Measurements from ENCODE around the gene MUSK. TPM values are rescaled to one million over a fixed set of nuclear protein-coding genes. Genes with fewer than 3 reads are reported as not detected.

The MUSK gene
- total RNA-seq, 1 experiment from 2014 or later = not detected

DNA sequence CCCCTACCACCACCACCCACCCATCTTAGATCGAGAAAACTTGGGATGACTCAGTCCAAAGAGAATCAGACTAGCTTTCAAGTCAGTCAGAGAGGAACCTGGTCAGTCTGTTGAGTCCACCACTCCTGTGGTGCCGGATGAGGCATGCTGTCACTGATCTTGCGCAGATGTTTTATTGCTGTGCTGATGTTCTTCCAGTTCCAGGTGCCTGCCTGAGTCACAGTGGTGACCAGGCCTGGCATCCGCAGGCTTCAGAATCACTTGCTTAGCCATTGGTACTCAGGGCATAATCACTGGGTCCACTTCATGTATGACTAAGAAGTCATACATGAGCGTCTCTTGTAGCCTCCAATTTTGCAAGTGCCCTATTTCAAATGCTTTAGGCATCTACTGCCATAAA, 114.1 kb downstream of the MUSK start (continued):
- TF ChIP-seq ZNF219 (CRISPR knock-in tag; IDR thresholded peaks at IDR 0.05; ENCODE audit: borderline replicate concordance) = no peak
- no peak for TF ChIP-seq ESRRA (CRISPR knock-in tag; IDR thresholded peaks at IDR 0.05; ENCODE audit: borderline replicate concordance)
- TF ChIP-seq, protein P1, sequence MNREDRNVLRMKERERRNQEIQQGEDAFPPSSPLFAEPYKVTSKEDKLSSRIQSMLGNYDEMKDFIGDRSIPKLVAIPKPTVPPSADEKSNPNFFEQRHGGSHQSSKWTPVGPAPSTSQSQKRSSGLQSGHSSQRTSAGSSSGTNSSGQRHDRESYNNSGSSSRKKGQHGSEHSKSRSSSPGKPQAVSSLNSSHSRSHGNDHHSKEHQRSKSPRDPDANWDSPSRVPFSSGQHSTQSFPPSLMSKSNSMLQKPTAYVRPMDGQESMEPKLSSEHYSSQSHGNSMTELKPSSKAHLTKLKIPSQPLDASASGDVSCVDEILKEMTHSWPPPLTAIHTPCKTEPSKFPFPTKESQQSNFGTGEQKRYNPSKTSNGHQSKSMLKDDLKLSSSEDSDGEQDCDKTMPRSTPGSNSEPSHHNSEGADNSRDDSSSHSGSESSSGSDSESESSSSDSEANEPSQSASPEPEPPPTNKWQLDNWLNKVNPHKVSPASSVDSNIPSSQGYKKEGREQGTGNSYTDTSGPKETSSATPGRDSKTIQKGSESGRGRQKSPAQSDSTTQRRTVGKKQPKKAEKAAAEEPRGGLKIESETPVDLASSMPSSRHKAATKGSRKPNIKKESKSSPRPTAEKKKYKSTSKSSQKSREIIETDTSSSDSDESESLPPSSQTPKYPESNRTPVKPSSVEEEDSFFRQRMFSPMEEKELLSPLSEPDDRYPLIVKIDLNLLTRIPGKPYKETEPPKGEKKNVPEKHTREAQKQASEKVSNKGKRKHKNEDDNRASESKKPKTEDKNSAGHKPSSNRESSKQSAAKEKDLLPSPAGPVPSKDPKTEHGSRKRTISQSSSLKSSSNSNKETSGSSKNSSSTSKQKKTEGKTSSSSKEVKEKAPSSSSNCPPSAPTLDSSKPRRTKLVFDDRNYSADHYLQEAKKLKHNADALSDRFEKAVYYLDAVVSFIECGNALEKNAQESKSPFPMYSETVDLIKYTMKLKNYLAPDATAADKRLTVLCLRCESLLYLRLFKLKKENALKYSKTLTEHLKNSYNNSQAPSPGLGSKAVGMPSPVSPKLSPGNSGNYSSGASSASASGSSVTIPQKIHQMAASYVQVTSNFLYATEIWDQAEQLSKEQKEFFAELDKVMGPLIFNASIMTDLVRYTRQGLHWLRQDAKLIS (CRISPR knock-in tag; IDR thresholded peaks at IDR 0.05; ENCODE audit: borderline replicate concordance) = no peak
- TF ChIP-seq, protein P2, sequence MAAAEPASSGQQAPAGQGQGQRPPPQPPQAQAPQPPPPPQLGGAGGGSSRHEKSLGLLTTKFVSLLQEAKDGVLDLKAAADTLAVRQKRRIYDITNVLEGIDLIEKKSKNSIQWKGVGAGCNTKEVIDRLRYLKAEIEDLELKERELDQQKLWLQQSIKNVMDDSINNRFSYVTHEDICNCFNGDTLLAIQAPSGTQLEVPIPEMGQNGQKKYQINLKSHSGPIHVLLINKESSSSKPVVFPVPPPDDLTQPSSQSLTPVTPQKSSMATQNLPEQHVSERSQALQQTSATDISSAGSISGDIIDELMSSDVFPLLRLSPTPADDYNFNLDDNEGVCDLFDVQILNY (CRISPR knock-in tag; IDR thresholded peaks at IDR 0.05) = no peak
- no peak for TF ChIP-seq ZNF121 (CRISPR knock-in tag; IDR thresholded peaks at IDR 0.05)
- TF ChIP-seq, protein P3, sequence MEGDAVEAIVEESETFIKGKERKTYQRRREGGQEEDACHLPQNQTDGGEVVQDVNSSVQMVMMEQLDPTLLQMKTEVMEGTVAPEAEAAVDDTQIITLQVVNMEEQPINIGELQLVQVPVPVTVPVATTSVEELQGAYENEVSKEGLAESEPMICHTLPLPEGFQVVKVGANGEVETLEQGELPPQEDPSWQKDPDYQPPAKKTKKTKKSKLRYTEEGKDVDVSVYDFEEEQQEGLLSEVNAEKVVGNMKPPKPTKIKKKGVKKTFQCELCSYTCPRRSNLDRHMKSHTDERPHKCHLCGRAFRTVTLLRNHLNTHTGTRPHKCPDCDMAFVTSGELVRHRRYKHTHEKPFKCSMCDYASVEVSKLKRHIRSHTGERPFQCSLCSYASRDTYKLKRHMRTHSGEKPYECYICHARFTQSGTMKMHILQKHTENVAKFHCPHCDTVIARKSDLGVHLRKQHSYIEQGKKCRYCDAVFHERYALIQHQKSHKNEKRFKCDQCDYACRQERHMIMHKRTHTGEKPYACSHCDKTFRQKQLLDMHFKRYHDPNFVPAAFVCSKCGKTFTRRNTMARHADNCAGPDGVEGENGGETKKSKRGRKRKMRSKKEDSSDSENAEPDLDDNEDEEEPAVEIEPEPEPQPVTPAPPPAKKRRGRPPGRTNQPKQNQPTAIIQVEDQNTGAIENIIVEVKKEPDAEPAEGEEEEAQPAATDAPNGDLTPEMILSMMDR (IDR thresholded peaks at IDR 0.05) = no peak

DNA sequence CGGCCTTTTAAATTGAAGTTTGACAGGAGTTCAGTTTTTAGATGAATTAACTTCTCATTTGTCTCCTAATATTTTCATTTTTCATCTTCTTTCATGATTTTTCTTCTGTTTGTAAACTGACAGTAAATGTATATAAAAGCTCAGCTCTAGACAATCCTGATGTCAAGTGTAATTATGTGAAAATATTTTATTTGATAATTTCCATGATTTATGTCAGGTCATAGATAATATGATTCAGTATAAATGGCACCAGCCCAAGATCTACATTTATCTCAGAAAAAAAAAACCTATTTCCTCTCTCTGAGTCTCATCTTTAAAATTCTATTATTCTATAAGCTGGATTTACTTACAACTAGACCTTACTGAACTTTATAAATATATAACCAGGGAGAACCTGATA, 115.7 kb downstream of the MUSK start:
- H3K4me1 Mint-ChIP-seq = no peaks in the 10 kb centered on the region

More for the DNA sequence above, 115.7 kb downstream of the MUSK start:
- H3K27me3 Mint-ChIP-seq (ENCODE audit: low read depth) = no peaks in the 10 kb centered on the region; the same call in 1 of the 2 replicates
- H3K9me3 Mint-ChIP-seq = no peaks in the 10 kb centered on the region
- CTCF ChIA-PET = no interaction called here
- POLR2A ChIA-PET = no interaction called here
- H3K4me3 Mint-ChIP-seq = no peak overlapping the region
- no peaks in the 10 kb centered on the region for H3K36me3 Mint-ChIP-seq
- DNase-seq (ENCODE audit: low spot score) = no peak
- no peak for TF ChIP-seq ZNF396 (CRISPR knock-in tag; IDR thresholded peaks at IDR 0.05; ENCODE audit: borderline replicate concordance)
- no peak for TF ChIP-seq RELA (CRISPR knock-in tag; IDR thresholded peaks at IDR 0.05; ENCODE audit: borderline replicate concordance)
- no peak for TF ChIP-seq FOXJ3 (CRISPR knock-in tag; IDR thresholded peaks at IDR 0.05; ENCODE audit: borderline replicate concordance)
- TF ChIP-seq, protein P4, sequence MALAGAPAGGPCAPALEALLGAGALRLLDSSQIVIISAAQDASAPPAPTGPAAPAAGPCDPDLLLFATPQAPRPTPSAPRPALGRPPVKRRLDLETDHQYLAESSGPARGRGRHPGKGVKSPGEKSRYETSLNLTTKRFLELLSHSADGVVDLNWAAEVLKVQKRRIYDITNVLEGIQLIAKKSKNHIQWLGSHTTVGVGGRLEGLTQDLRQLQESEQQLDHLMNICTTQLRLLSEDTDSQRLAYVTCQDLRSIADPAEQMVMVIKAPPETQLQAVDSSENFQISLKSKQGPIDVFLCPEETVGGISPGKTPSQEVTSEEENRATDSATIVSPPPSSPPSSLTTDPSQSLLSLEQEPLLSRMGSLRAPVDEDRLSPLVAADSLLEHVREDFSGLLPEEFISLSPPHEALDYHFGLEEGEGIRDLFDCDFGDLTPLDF (CRISPR knock-in tag; IDR thresholded peaks at IDR 0.05) = no peak
- no peak for TF ChIP-seq SOX15 (CRISPR knock-in tag; IDR thresholded peaks at IDR 0.05)
- TF ChIP-seq, protein P5, sequence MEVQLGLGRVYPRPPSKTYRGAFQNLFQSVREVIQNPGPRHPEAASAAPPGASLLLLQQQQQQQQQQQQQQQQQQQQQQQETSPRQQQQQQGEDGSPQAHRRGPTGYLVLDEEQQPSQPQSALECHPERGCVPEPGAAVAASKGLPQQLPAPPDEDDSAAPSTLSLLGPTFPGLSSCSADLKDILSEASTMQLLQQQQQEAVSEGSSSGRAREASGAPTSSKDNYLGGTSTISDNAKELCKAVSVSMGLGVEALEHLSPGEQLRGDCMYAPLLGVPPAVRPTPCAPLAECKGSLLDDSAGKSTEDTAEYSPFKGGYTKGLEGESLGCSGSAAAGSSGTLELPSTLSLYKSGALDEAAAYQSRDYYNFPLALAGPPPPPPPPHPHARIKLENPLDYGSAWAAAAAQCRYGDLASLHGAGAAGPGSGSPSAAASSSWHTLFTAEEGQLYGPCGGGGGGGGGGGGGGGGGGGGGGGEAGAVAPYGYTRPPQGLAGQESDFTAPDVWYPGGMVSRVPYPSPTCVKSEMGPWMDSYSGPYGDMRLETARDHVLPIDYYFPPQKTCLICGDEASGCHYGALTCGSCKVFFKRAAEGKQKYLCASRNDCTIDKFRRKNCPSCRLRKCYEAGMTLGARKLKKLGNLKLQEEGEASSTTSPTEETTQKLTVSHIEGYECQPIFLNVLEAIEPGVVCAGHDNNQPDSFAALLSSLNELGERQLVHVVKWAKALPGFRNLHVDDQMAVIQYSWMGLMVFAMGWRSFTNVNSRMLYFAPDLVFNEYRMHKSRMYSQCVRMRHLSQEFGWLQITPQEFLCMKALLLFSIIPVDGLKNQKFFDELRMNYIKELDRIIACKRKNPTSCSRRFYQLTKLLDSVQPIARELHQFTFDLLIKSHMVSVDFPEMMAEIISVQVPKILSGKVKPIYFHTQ (CRISPR knock-in tag; IDR thresholded peaks at IDR 0.05) = no peak
- TF ChIP-seq ZNF423 (CRISPR knock-in tag; IDR thresholded peaks at IDR 0.05) = no peak
- no peak for TF ChIP-seq MYBL2 (CRISPR knock-in tag; IDR thresholded peaks at IDR 0.05)
- TF ChIP-seq, protein P6, sequence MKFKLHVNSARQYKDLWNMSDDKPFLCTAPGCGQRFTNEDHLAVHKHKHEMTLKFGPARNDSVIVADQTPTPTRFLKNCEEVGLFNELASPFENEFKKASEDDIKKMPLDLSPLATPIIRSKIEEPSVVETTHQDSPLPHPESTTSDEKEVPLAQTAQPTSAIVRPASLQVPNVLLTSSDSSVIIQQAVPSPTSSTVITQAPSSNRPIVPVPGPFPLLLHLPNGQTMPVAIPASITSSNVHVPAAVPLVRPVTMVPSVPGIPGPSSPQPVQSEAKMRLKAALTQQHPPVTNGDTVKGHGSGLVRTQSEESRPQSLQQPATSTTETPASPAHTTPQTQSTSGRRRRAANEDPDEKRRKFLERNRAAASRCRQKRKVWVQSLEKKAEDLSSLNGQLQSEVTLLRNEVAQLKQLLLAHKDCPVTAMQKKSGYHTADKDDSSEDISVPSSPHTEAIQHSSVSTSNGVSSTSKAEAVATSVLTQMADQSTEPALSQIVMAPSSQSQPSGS (CRISPR knock-in tag; IDR thresholded peaks at IDR 0.05; ENCODE audit: borderline replicate concordance, low read depth) = no peak
- TF ChIP-seq, protein P7, sequence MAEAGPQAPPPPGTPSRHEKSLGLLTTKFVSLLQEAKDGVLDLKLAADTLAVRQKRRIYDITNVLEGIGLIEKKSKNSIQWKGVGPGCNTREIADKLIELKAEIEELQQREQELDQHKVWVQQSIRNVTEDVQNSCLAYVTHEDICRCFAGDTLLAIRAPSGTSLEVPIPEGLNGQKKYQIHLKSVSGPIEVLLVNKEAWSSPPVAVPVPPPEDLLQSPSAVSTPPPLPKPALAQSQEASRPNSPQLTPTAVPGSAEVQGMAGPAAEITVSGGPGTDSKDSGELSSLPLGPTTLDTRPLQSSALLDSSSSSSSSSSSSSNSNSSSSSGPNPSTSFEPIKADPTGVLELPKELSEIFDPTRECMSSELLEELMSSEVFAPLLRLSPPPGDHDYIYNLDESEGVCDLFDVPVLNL (CRISPR knock-in tag; IDR thresholded peaks at IDR 0.05; ENCODE audit: borderline replicate concordance, low read depth) = no peak
- TF ChIP-seq, protein P8, sequence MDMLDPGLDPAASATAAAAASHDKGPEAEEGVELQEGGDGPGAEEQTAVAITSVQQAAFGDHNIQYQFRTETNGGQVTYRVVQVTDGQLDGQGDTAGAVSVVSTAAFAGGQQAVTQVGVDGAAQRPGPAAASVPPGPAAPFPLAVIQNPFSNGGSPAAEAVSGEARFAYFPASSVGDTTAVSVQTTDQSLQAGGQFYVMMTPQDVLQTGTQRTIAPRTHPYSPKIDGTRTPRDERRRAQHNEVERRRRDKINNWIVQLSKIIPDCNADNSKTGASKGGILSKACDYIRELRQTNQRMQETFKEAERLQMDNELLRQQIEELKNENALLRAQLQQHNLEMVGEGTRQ (CRISPR knock-in tag; IDR thresholded peaks at IDR 0.05) = no peak
- TF ChIP-seq NR2C2 (CRISPR knock-in tag; IDR thresholded peaks at IDR 0.05) = no peak
- TF ChIP-seq, protein P9, sequence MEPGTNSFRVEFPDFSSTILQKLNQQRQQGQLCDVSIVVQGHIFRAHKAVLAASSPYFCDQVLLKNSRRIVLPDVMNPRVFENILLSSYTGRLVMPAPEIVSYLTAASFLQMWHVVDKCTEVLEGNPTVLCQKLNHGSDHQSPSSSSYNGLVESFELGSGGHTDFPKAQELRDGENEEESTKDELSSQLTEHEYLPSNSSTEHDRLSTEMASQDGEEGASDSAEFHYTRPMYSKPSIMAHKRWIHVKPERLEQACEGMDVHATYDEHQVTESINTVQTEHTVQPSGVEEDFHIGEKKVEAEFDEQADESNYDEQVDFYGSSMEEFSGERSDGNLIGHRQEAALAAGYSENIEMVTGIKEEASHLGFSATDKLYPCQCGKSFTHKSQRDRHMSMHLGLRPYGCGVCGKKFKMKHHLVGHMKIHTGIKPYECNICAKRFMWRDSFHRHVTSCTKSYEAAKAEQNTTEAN (CRISPR knock-in tag; IDR thresholded peaks at IDR 0.05) = no peak
- no peak for TF ChIP-seq TEAD1 (CRISPR knock-in tag; IDR thresholded peaks at IDR 0.05)
- no peak overlapping the region for H3K27ac Mint-ChIP-seq
- no peak for ATAC-seq
